K562 (cell line): ENCODE results near the gene TMEM69. TPM values are rescaled to one million over a fixed set of nuclear protein-coding genes. Genes with fewer than 3 reads are reported as not detected.

Source experiments
- JUN ChIP-seq, 2 experiments: sonication (generic) in 1 of 2; formaldehyde crosslinking in 1 of 2; IDR thresholded peaks; 2 replicates each; pipeline versions ENCODE4 v1.6.1 to v1.8.0; 2012 to 2022; ENCODE audit warnings: borderline replicate concordance in 2 of 2, mild to moderate bottlenecking in 2 of 2, improper control_type of control experiment in 1 of 2, low read depth in 1 of 2, low read length in 1 of 2, missing genetic modification reagents in 1 of 2
- PBX2 ChIP-seq, 2 experiments: IDR thresholded peaks in 1 of 2; conservative IDR thresholded peaks in 1 of 2; 2 replicates each; pipeline ENCODE4 v1.6.1; 2016; ENCODE audit warnings: low read depth in 2 of 2, mild to moderate bottlenecking in 1 of 2, missing compliant biosample characterization in 1 of 2, missing genetic modification characterization in 1 of 2, moderate library complexity in 1 of 2
- PHF8 ChIP-seq: fragments of 200-600 bp; sonication (generic); IDR thresholded peaks from 2 replicates; pipeline ENCODE4 v1.6.1; 2012; ENCODE audit warnings: mixed run types, mild to moderate bottlenecking, inconsistent platforms, low read length, moderate library complexity, borderline replicate concordance
- SLC30A9 ChIP-seq: fragments of 250-450 bp; sonication (Bioruptor Pico); IDR thresholded peaks from 2 replicates; pipeline ENCODE4 v1.8.0; 2022; ENCODE audit warnings: mild to moderate bottlenecking, moderate library complexity
- THRAP3 ChIP-seq: fragments of 450-650 bp; IDR thresholded peaks from 2 replicates; pipeline ENCODE4 v1.6.1; 2016; ENCODE audit warnings: mild to moderate bottlenecking, inconsistent platforms, borderline replicate concordance
- TRIM25 ChIP-seq: fragments of 450-650 bp; IDR thresholded peaks from 2 replicates; pipeline ENCODE4 v1.7.0; 2016; ENCODE audit warnings: borderline replicate concordance
- ZNF644 ChIP-seq: fragments of 200-800 bp; sonication (Bioruptor generic); IDR thresholded peaks from 2 replicates; pipeline ENCODE4 v1.6.1; 2016; ENCODE audit warnings: low read depth, missing genetic modification characterization, missing compliant biosample characterization
- polyA plus RNA-seq, 8 experiments: library from polyadenylated mRNA; depleted of rRNA in 4 of 8; stranded (reverse) in 5 of 8; unstranded in 3 of 8; fragments of >200 nt; fragmentation: Nextera tagmentation in 2 of 8; fragmentation: Illumina TruSeq in 1 of 8; extraction: Ambion mirVana in 2 of 8; extraction: Trizol in 1 of 8; gene quantifications; 2 replicates each; pipeline versions ENCODE4 v1.2.1 to v1.2.3, GENCODE V29; 2011 to 2014; ENCODE audit warnings: inconsistent platforms in 1 of 8, missing spikeins in 1 of 8
- total RNA-seq, 7 experiments: library from RNA; depleted of rRNA in 6 of 7; stranded (reverse); fragments of >200 nt in 6 of 7; fragmentation: Illumina TruSeq in 2 of 7; extraction: Trizol in 2 of 7; gene quantifications; 2 replicates each; pipeline versions ENCODE4 v1.2.1 to v1.2.3, GENCODE V29; 2011 to 2021; ENCODE audit warnings: low replicate concordance in 1 of 7

Gene TMEM69
- total and polyA plus RNA-seq, 9 of the 15 experiments (the other 6 are each of a cell fraction or from before 2014, with no cell fraction given), result 47.3 to 248 (median 103) TPM

- TF ChIP-seq JUN (IDR thresholded peaks at IDR 0.05; ENCODE audit: borderline replicate concordance, low read depth, low read length) (no peak), JUN (CRISPR knock-in tag; IDR thresholded peaks at IDR 0.05; ENCODE audit: borderline replicate concordance) (no peak), SLC30A9 (CRISPR knock-in tag) (no peak), THRAP3 (no peak), PBX2 (CRISPR knock-in tag; IDR thresholded peaks at IDR 0.05; ENCODE audit: low read depth) (no peak), PBX2 (tag; conservative IDR thresholded peaks at IDR 0.05; ENCODE audit: low read depth) (no peak), ZNF644 (no peak), TRIM25 (no peak), PHF8 (no peak)
Measured at GRCh38 chr1:45730075-45730779, 42.2 kb downstream of the TMEM69 start (continued).
